H9 (cell line): ENCODE results near the gene RIMBP2. TPM values are rescaled to one million over a fixed set of nuclear protein-coding genes. Genes with fewer than 3 reads are reported as not detected.

Source experiments
- DNase-seq: peaks from one replicate; pipeline ENCODE4 v3.0.0-alpha.2; 2017
- H2AFZ ChIP-seq: one replicate; pipeline ENCODE4 v1.6.1; 2013; ENCODE audit warnings: mild to moderate bottlenecking, low read length, control low read depth, moderate library complexity
- H2AK5ac ChIP-seq: 2 replicates; pipeline ENCODE4 v1.6.1; 2013; ENCODE audit warnings: low read length, control low read depth, mixed read lengths; ENCODE audit not compliant: insufficient read length
- H2BK120ac ChIP-seq: one replicate; pipeline ENCODE4 v1.6.1; 2013; ENCODE audit warnings: low read depth, mild to moderate bottlenecking, low read length, control low read depth, inconsistent platforms; ENCODE audit not compliant: poor library complexity, severe bottlenecking
- H2BK12ac ChIP-seq: 2 replicates; pipeline ENCODE4 v1.6.1; 2013; ENCODE audit warnings: low read length, control low read depth, mixed read lengths, low read depth; ENCODE audit not compliant: insufficient read length
- H2BK15ac ChIP-seq: 2 replicates; pipeline ENCODE4 v1.6.1; 2013; ENCODE audit warnings: low read depth, low read length, control low read depth
- H2BK20ac ChIP-seq: one replicate; pipeline ENCODE4 v1.6.1; 2013; ENCODE audit warnings: low read depth, mild to moderate bottlenecking, low read length, control low read depth, inconsistent platforms; ENCODE audit not compliant: poor library complexity, severe bottlenecking
- H2BK5ac ChIP-seq: 2 replicates; pipeline ENCODE4 v1.6.1; 2013; ENCODE audit warnings: low read length, control low read depth, mixed read lengths; ENCODE audit not compliant: insufficient read length
- H3K14ac ChIP-seq: 2 replicates; pipeline ENCODE4 v1.6.1; 2013; ENCODE audit warnings: low read length, control low read depth; ENCODE audit not compliant: insufficient read depth
- H3K18ac ChIP-seq: 2 replicates; pipeline ENCODE4 v1.6.1; 2013; ENCODE audit warnings: low read depth, mild to moderate bottlenecking, mixed read lengths, low read length, control low read depth; ENCODE audit not compliant: insufficient read length
- H3K23ac ChIP-seq: 2 replicates; pipeline ENCODE4 v1.6.1; 2013; ENCODE audit warnings: low read length, control low read depth, mixed read lengths, low read depth; ENCODE audit not compliant: insufficient read length
- H3K23me2 ChIP-seq: 2 replicates; pipeline ENCODE4 v1.6.1; 2013; ENCODE audit warnings: low read depth, mild to moderate bottlenecking, mixed read lengths, low read length, control low read depth; ENCODE audit not compliant: insufficient read length, poor library complexity, severe bottlenecking
- H3K27ac ChIP-seq: 2 replicates; pipeline ENCODE4 v1.5.1; 2013; ENCODE audit warnings: low read length, control low read depth, mixed read lengths, low read depth; ENCODE audit not compliant: insufficient read length
- H3K27me3 ChIP-seq: 2 replicates; pipeline ENCODE4 v1.6.1; 2013; ENCODE audit warnings: low read length, control low read depth, inconsistent platforms; ENCODE audit not compliant: insufficient read depth
- H3K4ac ChIP-seq: 2 replicates; pipeline ENCODE4 v1.6.1; 2013; ENCODE audit warnings: low read depth, mild to moderate bottlenecking, control low read depth, inconsistent platforms, low read length, moderate library complexity
- H3K4me1 ChIP-seq: 2 replicates; pipeline ENCODE4 v1.6.1; 2013; ENCODE audit warnings: low read length, control low read depth, inconsistent platforms; ENCODE audit not compliant: insufficient read depth
- H3K4me2 ChIP-seq: 2 replicates; pipeline ENCODE4 v1.6.1; 2013; ENCODE audit warnings: low read length, control low read depth, mixed read lengths; ENCODE audit not compliant: insufficient read length, insufficient read depth
- H3K56ac ChIP-seq: 2 replicates; pipeline ENCODE4 v1.6.1; 2013; ENCODE audit warnings: low read depth, mild to moderate bottlenecking, mixed read lengths, low read length, control low read depth; ENCODE audit not compliant: insufficient read length
- H3K79me1 ChIP-seq: 2 replicates; pipeline ENCODE4 v1.6.1; 2013; ENCODE audit warnings: low read depth, mild to moderate bottlenecking, moderate library complexity, low read length, control low read depth, inconsistent platforms; ENCODE audit not compliant: insufficient read depth, poor library complexity, severe bottlenecking
- H3K79me2 ChIP-seq: 2 replicates; pipeline ENCODE4 v1.6.1; 2013; ENCODE audit warnings: low read length, control low read depth, inconsistent platforms; ENCODE audit not compliant: insufficient read depth
- H3K9ac ChIP-seq: 2 replicates; pipeline ENCODE4 v1.6.1; 2013; ENCODE audit warnings: low read length, control low read depth, mixed read lengths; ENCODE audit not compliant: insufficient read length; ENCODE audit errors: extremely low read depth
- H3K9me3 ChIP-seq: one replicate; pipeline ENCODE4 v1.6.1; 2013; ENCODE audit warnings: low read depth, low read length, inconsistent platforms; ENCODE audit not compliant: control insufficient read depth
- H3T11ph ChIP-seq: one replicate; pipeline ENCODE4 v1.6.1; 2013; ENCODE audit warnings: mild to moderate bottlenecking, low read length, control low read depth, inconsistent platforms
- H4K20me1 ChIP-seq: one replicate; pipeline ENCODE4 v1.6.1; 2013; ENCODE audit not compliant: control insufficient read depth, insufficient read length, insufficient read depth
- H4K5ac ChIP-seq: 2 replicates; pipeline ENCODE4 v1.6.1; 2013; ENCODE audit warnings: low read depth, mild to moderate bottlenecking, mixed read lengths, low read length, control low read depth; ENCODE audit not compliant: insufficient read length
- H4K8ac ChIP-seq: replicated peaks from 2 replicates; pipeline ENCODE4 v1.6.1; 2013; ENCODE audit warnings: low read length, control low read depth, mixed read lengths, low read depth; ENCODE audit not compliant: insufficient read length
- H4K91ac ChIP-seq: 2 replicates; pipeline ENCODE4 v1.6.1; 2013; ENCODE audit warnings: low read depth, mild to moderate bottlenecking, moderate library complexity, mixed read lengths, low read length, control low read depth; ENCODE audit not compliant: insufficient read length
- H3K27ac Mint-ChIP-seq, 3 experiments: 2 replicates in 2 of 3; 3 replicates in 1 of 3; pipeline ENCODE4 v1.8.0; 2020 to 2021; ENCODE audit warnings: mixed read lengths in 3 of 3, mild to moderate bottlenecking in 1 of 3, moderate library complexity in 1 of 3
- H3K27me3 Mint-ChIP-seq: 2 replicates; pipeline ENCODE4 v1.8.0; 2021; ENCODE audit warnings: low read depth, mild to moderate bottlenecking, moderate library complexity, mixed read lengths
- H3K36me3 Mint-ChIP-seq, 3 experiments: 2 replicates in 2 of 3; 3 replicates in 1 of 3; pipeline ENCODE4 v1.8.0; 2020 to 2021; ENCODE audit warnings: low read depth in 3 of 3, mixed read lengths in 3 of 3; ENCODE audit not compliant: insufficient read depth in 1 of 3
- H3K4me1 Mint-ChIP-seq, 2 experiments: 2 replicates each; pipeline ENCODE4 v1.8.0; 2020; ENCODE audit warnings: mixed read lengths in 2 of 2
- H3K4me3 Mint-ChIP-seq, 2 experiments: 2 replicates in 1 of 2; 3 replicates in 1 of 2; pipeline ENCODE4 v1.8.0; 2020 to 2021; ENCODE audit warnings: mild to moderate bottlenecking in 2 of 2, mixed read lengths in 2 of 2, moderate library complexity in 1 of 2
- H3K9me3 Mint-ChIP-seq, 2 experiments: 2 replicates in 1 of 2; 3 replicates in 1 of 2; pipeline ENCODE4 v1.8.0; 2020; ENCODE audit warnings: mild to moderate bottlenecking in 2 of 2, mixed read lengths in 2 of 2, moderate library complexity in 1 of 2
- WGBS: extraction: QIAGEN DNeasy Blood & Tissue Kit; methylation state at CpG from one replicate; pipeline ENCODE4 v1.1.7; 2013; ENCODE audit warnings: missing lambda C conversion rate, low lambda C conversion rate, mixed read lengths; ENCODE audit not compliant: insufficient read length; ENCODE audit errors: extremely low coverage; 5-methylcytosine and 5-hydroxymethylcytosine counted together
- total RNA-seq: library from RNA; stranded (reverse); gene quantifications from 2 replicates; pipeline ENCODE4 v1.2.1, GENCODE V29; 2021
- TF ChIP-seq, protein P1 (sequence below): fragments of 200-600 bp; sonication (generic); conservative IDR thresholded peaks from 3 replicates; pipeline ENCODE4 v1.8.0; 2021; ENCODE audit warnings: antibody characterized with exemption, mild to moderate bottlenecking

Gene RIMBP2
- total RNA-seq, 1 experiment from 2014 or later = 0.70 TPM

DNA sequence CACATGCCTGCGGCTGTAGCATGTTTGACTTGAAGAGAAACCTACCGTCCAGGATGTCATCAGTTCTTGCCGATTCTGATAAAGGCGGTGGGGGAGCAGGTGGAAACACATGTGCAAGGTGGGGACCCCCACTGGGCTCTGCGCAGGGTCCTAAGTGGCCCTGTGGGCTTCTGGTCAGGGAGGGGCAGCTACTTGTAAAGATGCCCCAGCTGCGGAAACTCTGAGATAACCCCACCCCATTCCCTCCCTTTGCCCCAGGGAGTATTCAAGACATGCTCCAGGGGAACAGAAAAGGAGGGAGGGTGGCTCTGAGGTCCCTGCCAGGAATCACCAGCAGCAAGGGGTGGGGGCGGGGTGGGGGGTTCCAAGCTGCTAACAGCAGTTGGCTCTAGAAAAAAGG lies 310.8 kb downstream of the RIMBP2 start:
- Histone ChIP-seq H2BK15ac (no peak overlapping the region), H2BK20ac (no peak overlapping the region), H2AFZ (no peak overlapping the region), H2BK5ac (no peak overlapping the region), H3K4me2 (no peak overlapping the region), H3T11ph (no peak overlapping the region), H3K4me1 (no peaks in the 10 kb centered on the region), H4K20me1 (no peaks in the 10 kb centered on the region), H3K18ac (no peak overlapping the region), H3K79me1 (no peaks in the 10 kb centered on the region), H2BK12ac (no peak overlapping the region), H4K8ac (no peak overlapping the region), H3K23me2 (no peaks in the 10 kb centered on the region), H3K56ac (no peak overlapping the region), H3K9me3 (no peaks in the 10 kb centered on the region), H2AK5ac (no peak overlapping the region), H3K4ac (no peak overlapping the region), H3K9ac (no peak overlapping the region), H2BK120ac (no peak overlapping the region), H3K14ac (no peak overlapping the region), H4K5ac (no peak overlapping the region), H3K27ac (no peak overlapping the region), H3K79me2 (no peaks in the 10 kb centered on the region), H4K91ac (no peak overlapping the region), H3K23ac (no peak overlapping the region), H3K27me3 (no peaks in the 10 kb centered on the region)
- DNase-seq = peak; percentile 61
- Mint-ChIP-seq H3K4me3 (no peak overlapping the region), H3K4me1 (peaks cover 8 to 9% of the 10 kb centered on the region in 2 experiments), H3K9me3 (no peaks in the 10 kb centered on the region), H3K27ac (no peak overlapping the region), H3K27me3 (peaks cover 3% of the 10 kb centered on the region; the same call in 1 of the 2 replicates), H3K36me3 (no peaks in the 10 kb centered on the region)
- WGBS = no CpG with 5 or more reads among the region's 7 CpGs
- TF ChIP-seq, protein P1, sequence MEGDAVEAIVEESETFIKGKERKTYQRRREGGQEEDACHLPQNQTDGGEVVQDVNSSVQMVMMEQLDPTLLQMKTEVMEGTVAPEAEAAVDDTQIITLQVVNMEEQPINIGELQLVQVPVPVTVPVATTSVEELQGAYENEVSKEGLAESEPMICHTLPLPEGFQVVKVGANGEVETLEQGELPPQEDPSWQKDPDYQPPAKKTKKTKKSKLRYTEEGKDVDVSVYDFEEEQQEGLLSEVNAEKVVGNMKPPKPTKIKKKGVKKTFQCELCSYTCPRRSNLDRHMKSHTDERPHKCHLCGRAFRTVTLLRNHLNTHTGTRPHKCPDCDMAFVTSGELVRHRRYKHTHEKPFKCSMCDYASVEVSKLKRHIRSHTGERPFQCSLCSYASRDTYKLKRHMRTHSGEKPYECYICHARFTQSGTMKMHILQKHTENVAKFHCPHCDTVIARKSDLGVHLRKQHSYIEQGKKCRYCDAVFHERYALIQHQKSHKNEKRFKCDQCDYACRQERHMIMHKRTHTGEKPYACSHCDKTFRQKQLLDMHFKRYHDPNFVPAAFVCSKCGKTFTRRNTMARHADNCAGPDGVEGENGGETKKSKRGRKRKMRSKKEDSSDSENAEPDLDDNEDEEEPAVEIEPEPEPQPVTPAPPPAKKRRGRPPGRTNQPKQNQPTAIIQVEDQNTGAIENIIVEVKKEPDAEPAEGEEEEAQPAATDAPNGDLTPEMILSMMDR = no peak
